ENCODE data around the gene SYNJ2.
"Not testable (repeated sequence)": the region's sequence is repeated elsewhere in the genome, so short reads cannot be mapped to it uniquely, and the experiment has no call there.

Gene SYNJ2

GRCh38 chr6:157956171-157956730 lies 25.4 kb upstream of the SYNJ2 start:
- no peak for DNase-seq

DNA sequence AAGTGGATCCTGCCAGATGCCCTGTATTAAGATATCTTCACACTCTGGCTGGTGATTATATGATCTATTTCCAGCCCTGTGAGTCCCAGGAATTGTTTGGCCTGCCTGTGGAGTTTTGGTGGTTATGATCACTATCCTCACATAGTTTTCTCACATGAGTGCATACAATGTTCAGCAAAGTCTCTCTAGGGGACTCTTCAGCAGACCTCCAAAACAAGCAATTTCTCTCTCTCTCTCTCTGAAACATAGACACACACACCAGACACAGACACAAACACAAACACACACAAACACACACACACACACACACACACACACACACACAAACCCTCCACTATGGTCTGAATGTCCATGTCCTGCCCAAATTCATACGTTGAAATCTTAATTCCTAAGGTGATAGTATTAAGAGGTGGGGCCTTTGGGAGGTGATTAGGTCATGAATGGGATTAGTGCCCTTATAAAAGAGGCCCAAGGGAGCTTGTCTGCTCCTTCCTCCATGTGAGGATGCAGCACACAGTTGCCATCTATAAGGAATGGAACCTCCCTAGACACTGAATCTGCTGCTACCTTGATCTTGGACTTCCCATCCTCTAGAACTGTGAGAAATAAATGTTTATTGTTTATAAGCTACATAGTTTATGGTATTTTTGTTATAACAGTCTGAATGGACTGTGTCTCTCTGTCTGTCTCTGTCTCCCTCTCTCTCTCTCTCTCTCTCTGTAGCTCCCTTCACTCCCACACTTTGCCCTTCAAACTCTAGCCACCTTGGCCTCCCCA lies 22.0 kb upstream of the SYNJ2 start:
- no peak for DNase-seq

DNA sequence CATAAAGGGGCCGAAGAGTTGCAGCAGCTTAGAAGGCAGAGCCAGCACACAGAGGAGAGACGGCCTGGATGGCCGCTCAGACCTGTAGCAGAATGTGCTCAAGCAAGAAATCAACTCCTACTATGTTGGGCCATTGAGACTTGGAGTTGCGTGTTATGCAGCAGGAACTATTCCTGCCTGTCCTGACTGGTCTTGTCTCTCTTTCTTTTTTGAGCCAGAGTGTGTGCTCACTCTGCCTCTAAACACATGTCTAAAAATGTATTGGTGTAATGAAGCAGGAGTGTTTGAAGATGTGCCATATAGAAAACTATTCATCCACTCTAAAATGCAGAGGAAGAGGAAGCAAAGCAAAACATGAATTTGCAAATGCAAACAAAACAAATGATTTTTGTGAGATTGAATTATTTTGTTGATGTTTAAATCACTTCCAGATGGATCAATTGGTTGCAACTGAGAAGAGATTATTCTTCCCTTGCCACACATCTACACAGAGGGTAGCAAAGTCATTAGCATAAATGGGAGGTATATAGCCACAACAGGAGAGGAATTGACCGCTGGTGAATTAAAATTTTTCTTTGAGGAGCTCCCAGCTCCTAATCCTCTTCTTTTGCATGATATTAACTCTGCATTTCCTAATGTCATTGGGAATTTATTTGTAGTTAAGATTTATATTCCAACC lies 20.4 kb upstream of the SYNJ2 start:
- DNase-seq, result no peak

DNA sequence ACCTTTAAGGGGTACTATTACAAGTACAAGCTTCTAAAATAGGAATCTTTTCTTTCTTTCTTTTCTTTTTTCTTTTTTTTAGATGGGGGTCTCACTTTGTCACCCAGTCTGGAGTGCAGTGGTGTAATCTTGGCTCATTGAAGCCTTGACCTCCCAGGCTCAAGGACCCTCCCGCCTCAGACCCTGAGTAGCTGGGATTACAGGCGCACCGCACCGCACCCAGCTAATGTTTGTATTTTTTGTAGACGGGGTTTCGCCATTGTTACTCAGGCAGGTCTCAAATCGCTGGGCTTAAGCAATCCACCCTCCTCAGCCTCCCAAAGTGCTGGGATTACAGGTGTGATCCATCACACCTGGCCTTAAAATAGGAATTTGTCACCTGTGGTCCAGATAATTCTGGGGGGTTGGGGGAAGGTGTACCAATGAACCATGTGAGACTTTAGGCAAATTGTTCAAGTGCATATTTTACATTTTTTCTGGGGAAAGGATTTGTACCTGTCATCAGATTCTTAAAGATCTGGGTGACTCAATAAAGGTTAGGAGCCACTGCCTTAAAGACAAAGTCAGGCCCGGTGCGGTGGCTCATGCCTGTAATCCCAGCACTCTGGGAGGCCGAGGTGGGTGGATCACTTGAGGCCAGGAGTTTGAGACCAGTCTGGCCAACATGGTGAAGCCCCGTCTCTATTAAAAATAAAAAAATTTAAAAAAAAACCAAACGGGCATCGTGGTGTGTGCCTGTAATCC lies 19.7 kb upstream of the SYNJ2 start:
- no peak for DNase-seq

GRCh38 chr6:157962601-157963302 lies 18.9 kb upstream of the SYNJ2 start:
- no peak for DNase-seq

DNA sequence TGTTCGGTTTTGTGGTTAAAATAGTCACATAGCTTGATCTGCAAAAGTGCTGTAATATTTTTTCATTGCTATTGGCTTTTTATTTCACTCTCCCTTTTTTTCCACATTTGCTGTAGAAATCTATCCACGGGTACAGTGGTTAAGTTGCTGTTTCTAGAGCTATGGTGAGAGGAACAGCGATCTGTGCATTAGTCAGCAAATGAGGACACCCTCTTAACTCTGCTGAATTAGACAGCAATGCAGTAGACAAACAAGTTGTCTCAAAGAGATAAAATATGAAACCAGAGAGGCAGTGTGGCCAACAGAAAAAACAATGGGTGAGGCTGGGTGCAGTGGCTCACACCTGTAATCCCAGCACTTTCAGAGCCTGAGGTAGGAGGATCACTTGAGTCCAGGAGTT lies 17.6 kb upstream of the SYNJ2 start:
- DNase-seq, result no peak

DNA sequence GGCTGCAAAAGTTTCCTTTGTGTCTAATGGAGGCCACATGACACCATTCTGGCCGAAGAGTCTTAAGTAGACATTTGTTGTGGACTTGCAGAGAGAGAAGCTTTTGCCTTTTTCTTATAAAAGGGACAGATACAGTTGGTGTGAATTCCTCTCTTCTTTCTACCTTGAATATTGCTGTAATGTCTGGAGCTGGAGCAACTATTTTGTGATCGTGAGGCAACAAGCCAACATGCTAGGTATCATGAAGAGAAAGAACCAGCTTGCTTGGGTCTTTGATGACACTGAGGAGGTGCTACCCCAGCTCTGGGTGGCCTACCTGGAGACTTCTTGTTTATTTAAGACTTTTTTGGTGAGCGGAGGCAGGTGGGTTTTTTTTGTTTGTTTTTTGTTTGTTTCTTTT lies 16.3 kb upstream of the SYNJ2 start:
- DNase-seq, result no peak

DNA sequence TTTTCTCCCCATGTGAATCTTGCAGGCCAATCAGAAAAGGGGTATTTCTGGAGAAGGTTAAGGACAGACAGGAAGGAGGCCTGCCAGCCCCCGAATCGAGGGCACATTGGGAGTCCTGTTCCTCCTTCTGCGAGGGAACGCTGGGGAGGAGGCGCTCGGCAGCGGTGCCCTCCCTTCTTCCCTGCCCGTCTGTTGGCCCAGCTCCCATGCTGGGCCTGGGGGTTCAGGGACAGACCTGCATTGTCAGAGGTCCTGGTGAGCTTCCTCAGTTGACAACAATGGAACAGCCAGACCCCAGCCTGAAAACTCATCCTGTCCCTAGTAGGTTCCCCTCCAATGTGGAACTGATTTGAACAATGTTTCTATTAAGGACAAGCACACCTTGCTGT lies 15.1 kb upstream of the SYNJ2 start:
- no peak for DNase-seq

DNA sequence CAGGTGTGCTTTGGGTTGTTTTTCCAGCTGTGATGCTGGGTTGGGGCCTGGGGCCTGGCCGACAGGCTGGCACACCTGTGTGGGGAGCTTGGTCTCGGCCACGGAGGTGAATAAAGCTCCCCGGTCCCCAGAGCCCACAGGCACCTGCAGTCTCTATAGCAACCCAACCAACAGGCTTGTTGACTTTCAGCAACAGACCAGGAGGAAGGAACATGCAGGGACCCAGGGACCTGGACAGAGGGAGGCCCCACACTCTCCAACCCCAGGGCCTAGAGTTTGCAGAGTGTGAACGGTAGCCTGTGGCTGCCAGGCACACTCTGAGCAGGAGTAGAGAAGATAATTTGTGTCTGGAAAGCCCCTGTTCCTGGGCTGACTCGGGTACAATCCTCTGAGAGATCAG lies 14.6 kb upstream of the SYNJ2 start:
- no peak for DNase-seq

DNA sequence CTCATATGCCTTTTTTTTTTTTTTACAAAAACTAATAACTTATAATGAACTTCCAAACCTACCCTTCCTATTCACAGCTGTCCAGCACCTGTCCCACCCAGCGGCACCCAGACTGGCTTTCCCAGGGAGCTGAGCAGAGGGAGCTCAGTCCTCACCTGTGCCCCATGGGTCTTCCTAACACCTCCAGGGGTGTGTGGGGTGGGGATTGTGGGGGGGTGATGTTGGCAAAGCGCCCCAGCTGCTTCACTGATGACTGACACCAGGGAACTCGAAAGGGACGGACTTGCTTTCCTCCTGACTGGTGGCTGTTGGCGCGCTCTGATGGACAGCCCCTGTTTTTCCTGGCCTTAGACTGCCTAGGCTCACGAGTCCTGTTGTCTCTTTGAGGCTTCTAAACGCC lies 14.2 kb upstream of the SYNJ2 start:
- no peak for DNase-seq

GRCh38 chr6:157972177-157972576 lies 9.5 kb upstream of the SYNJ2 start:
- DNase-seq, result not testable (repeated sequence)

GRCh38 chr6:157974341-157974894 lies 7.2 kb upstream of the SYNJ2 start:
- no peak for DNase-seq

- no peak for DNase-seq
Measured at GRCh38 chr6:157974967-157975366, 6.7 kb upstream of the SYNJ2 start.

GRCh38 chr6:157975456-157975855 lies 6.2 kb upstream of the SYNJ2 start:
- DNase-seq, result no peak

GRCh38 chr6:157976345-157977175 lies 5.1 kb upstream of the SYNJ2 start:
- no peak for DNase-seq

DNA sequence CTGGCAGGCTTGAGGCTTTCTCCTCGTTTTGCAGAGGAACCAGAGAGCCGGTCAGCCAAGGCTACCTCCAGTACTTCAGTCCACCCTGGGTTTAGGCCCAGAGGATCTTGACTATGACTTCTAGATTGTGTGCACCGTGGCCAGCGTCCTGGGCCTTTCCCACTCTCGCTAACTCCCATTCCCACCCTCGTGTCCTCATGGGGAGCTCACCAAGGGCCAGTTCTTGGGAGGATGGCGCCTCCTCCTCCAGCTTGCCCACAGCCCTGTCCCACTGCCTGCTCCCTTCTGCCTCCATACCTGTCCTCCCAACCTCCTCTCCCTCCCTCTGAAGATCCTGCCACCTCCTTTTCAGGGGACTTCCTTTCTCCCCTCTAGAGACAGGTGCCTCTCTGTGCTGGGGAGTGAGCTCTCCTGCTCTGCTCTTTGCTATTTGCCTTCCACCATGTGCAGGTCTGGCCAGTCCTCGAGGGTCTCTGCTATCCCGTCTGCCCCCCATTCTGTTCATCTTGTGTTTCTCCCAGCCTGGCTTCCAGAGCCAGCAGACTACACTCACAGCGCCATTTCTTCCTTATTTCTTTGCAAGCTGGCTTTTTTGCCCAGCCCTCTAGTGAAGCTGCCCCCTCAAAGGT lies 4.4 kb upstream of the SYNJ2 start:
- DNase-seq, result no peak

GRCh38 chr6:157978021-157978783 lies 3.5 kb upstream of the SYNJ2 start:
- DNase-seq, result no peak

DNA sequence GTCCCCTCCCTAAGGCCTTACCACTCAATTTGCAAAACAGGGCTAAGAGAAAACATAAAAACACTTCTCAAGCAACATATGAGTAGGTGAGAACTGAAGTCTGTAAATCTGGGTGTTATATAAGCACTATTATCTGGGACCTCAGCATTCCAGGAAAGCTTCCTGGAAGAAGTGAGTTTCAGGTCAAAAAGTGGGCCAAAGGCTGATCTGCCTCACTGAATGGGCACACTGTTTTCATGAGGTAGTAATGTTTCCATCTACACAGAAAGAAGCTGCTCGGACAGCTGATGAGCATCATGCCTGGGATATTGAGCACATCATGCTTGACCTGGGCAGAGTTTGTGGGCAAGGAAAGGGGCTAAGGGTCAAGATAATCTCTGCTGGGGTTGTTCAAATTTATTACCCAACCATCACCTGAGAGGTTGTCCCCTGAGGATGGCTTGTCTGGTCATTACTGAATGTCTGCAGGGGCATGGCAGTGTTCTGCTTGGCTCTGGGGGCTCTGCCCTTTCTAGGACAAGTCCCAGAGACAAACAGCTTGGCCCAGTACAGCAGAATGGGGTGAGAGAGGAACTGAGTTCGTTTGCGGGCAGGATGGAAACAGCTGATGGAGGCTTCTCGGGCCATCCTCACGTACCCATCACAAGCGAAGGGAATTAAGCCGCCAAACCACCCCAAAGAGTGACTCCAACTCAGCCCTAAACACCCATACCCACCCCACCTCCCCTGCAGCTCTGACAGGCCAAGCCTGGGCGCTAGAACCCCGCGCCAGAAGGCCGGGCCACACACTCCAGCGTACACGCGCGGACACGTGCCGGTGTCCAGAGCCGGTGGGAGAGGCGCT lies 1.2 kb upstream of the SYNJ2 start:
- DNase-seq, result no peak
